HCT116 (cell line): ENCODE measurements around the gene SERINC4. TPM values are rescaled to one million over a fixed set of nuclear protein-coding genes. Genes with fewer than 3 reads are reported as not detected.
"Not testable (repeated sequence)": the region's sequence is repeated elsewhere in the genome, so short reads cannot be mapped to it uniquely, and the experiment has no call there.

Experiments
- ATAC-seq: fragments of 200-7000 bp; cut with Tn5 transposase; 2 replicates; pipeline ENCODE4 v1.9.1; 2020; ENCODE audit warnings: mild to moderate bottlenecking, moderate library complexity
- Bru-seq: library from RNA; stranded (reverse); fragments of 400-500 nt; gene quantifications from one replicate; lab custom pipeline; 2021; lab: Mats Ljungman, UMichigan
- BruChase-seq, 2 experiments: library from RNA; stranded (reverse); fragments of 400-500 nt; gene quantifications; one replicate each; lab custom pipeline; 2021; lab: Mats Ljungman, UMichigan
- BruUV-seq: library from RNA; stranded (reverse); fragments of 400-500 nt; replicated peaks from 2 replicates; lab custom pipeline; 2021; lab: Mats Ljungman, UMichigan
- CTCF ChIA-PET: fragments of 300-600 bp; sonication (Branson Sonifier 250); formaldehyde crosslinking; loops from one replicate; lab custom pipeline; 2021; ENCODE audit warnings: antibody characterized with exemption; lab: Charles Lee
- POLR2A ChIA-PET: fragments of 300-600, 350-600 bp; sonication (Branson Sonifier 250); formaldehyde crosslinking; loops from one replicate; lab custom pipeline; 2021; ENCODE audit warnings: antibody characterized with exemption; lab: Charles Lee
- RAD21 ChIA-PET, 2 experiments: fragments of 300-600 bp; sonication (Branson Sonifier 250); formaldehyde crosslinking; loops; one replicate each; lab custom pipeline; 2023; ENCODE audit warnings: low total read pairs in 2 of 2; ENCODE audit not compliant: uncharacterized antibody in 2 of 2, unreplicated experiment in 2 of 2, low non-redundant PET in 1 of 2; lab: Charles Lee
- DNase-seq: peaks from one replicate; pipeline ENCODE4 v3.0.0-alpha.2; 2010; ENCODE audit warnings: low read depth, low spot score
- H2AFZ ChIP-seq: fragments of 200-600 bp; shearing (Covaris generic), sonication (generic); 2 replicates; pipeline ENCODE4 v1.6.1; 2017; ENCODE audit warnings: low read depth, mixed run types, mixed read lengths, antibody characterized with exemption, low read length; ENCODE audit not compliant: poor library complexity, severe bottlenecking
- H3K27ac ChIP-seq: 2 replicates; pipeline ENCODE4 v1.5.1; 2012; ENCODE audit warnings: low read depth, low read length
- H3K27me3 ChIP-seq: fragments of 200-600 bp; sonication (generic); 2 replicates; pipeline ENCODE4 v1.6.1; 2016; ENCODE audit warnings: mixed run types, low read length, mixed read lengths; ENCODE audit not compliant: insufficient read depth
- H3K36me3 ChIP-seq, 2 experiments: fragments of 200-500 bp in 1 of 2; fragments of 200-600 bp in 1 of 2; sonication (Bioruptor generic) in 1 of 2; sonication (generic) in 1 of 2; 2 replicates each; pipeline versions ENCODE4 v1.5.1 to v1.6.1; 2014 to 2016; ENCODE audit warnings: low read length in 2 of 2, inconsistent platforms in 1 of 2, mixed read lengths in 1 of 2, mixed run types in 1 of 2; ENCODE audit not compliant: insufficient read depth in 2 of 2, control insufficient read depth in 1 of 2
- H3K4me1 ChIP-seq, 2 experiments: fragments of 200-600 bp in 1 of 2; sonication (generic) in 1 of 2; 2 replicates each; pipeline versions ENCODE4 v1.5.1 to v1.6.1; 2012 to 2017; ENCODE audit warnings: low read length in 2 of 2, inconsistent platforms in 1 of 2, mild to moderate bottlenecking in 1 of 2, mixed read lengths in 1 of 2, mixed run types in 1 of 2, moderate library complexity in 1 of 2; ENCODE audit not compliant: insufficient read depth in 2 of 2, control insufficient read depth in 1 of 2
- H3K4me2 ChIP-seq: fragments of 200-600 bp; sonication (generic); 2 replicates; pipeline ENCODE4 v1.6.1; 2017; ENCODE audit warnings: mixed run types, low read length, mixed read lengths
- H3K4me3 ChIP-seq, 2 experiments: fragments of 200-600 bp in 1 of 2; sonication (generic) in 1 of 2; replicated peaks in 1 of 2; 2 replicates each; pipeline ENCODE4 v1.5.1; 2011 to 2016; ENCODE audit warnings: low read length in 2 of 2, control low read depth in 1 of 2, low read depth in 1 of 2, mild to moderate bottlenecking in 1 of 2, mixed read lengths in 1 of 2, mixed run types in 1 of 2
- H3K79me2 ChIP-seq: fragments of 200-600 bp; sonication (generic); 2 replicates; pipeline ENCODE4 v1.6.1; 2017; ENCODE audit warnings: mild to moderate bottlenecking, mixed run types, low read length, moderate library complexity, mixed read lengths; ENCODE audit not compliant: insufficient read depth
- H3K9ac ChIP-seq: fragments of 200-600 bp; sonication (generic); 2 replicates; pipeline ENCODE4 v1.6.1; 2016; ENCODE audit warnings: low read length, mixed read lengths
- H3K9me2 ChIP-seq: fragments of 200-600 bp; sonication (generic), shearing (Covaris generic); 2 replicates; pipeline ENCODE4 v1.6.1; 2017; ENCODE audit warnings: mixed run types, mild to moderate bottlenecking, moderate library complexity; ENCODE audit not compliant: insufficient read depth
- H3K9me3 ChIP-seq, 2 experiments: fragments of 200-500 bp in 1 of 2; fragments of 200-600 bp in 1 of 2; sonication (Bioruptor generic) in 1 of 2; sonication (generic) in 1 of 2; 2 replicates each; pipeline ENCODE4 v1.6.1; 2014 to 2017; ENCODE audit warnings: low read length in 2 of 2, mixed read lengths in 2 of 2, inconsistent platforms in 1 of 2, low read depth in 1 of 2, mild to moderate bottlenecking in 1 of 2, mixed run types in 1 of 2, moderate library complexity in 1 of 2; ENCODE audit not compliant: control insufficient read depth in 1 of 2, insufficient read depth in 1 of 2
- H4K20me1 ChIP-seq: fragments of 200-600 bp; sonication (generic), shearing (Covaris generic); 2 replicates; pipeline ENCODE4 v1.6.1; 2017; ENCODE audit warnings: mixed run types, mild to moderate bottlenecking, moderate library complexity; ENCODE audit not compliant: insufficient read depth
- CBX3 ChIP-seq: IDR thresholded peaks from 2 replicates; pipeline ENCODE4 v1.6.1; 2012; ENCODE audit warnings: low read depth
- CEBPB ChIP-seq: IDR thresholded peaks from 2 replicates; pipeline ENCODE4 v1.6.1; 2012; ENCODE audit warnings: low read depth
- EGR1 ChIP-seq: IDR thresholded peaks from 2 replicates; pipeline ENCODE4 v1.6.1; 2012; ENCODE audit warnings: low read depth
- FOSL1 ChIP-seq: IDR thresholded peaks from 2 replicates; pipeline ENCODE4 v1.6.1; 2012; ENCODE audit warnings: low read depth
- JUND ChIP-seq: IDR thresholded peaks from 2 replicates; pipeline ENCODE4 v1.6.1; 2012
- POLR2AphosphoS5 ChIP-seq: IDR thresholded peaks from 2 replicates; pipeline ENCODE4 v1.6.1; 2011; ENCODE audit warnings: mild to moderate bottlenecking, low read depth, low read length, moderate library complexity
- SIN3A ChIP-seq: IDR thresholded peaks from 2 replicates; pipeline ENCODE4 v1.6.1; 2012; ENCODE audit warnings: low read depth
- TCF7L2 ChIP-seq: IDR thresholded peaks from 2 replicates; pipeline ENCODE4 v1.7.0; 2011; ENCODE audit warnings: borderline replicate concordance, inconsistent platforms; ENCODE audit not compliant: insufficient read depth, insufficient read length; ENCODE audit errors: extremely low read depth
- YY1 ChIP-seq: IDR thresholded peaks from 2 replicates; pipeline ENCODE4 v1.6.1; 2011; ENCODE audit warnings: low read length, low read depth, moderate library complexity, mild to moderate bottlenecking; ENCODE audit not compliant: insufficient replicate concordance; ENCODE audit errors: extremely low read depth
- intact Hi-C: fragments of 100-400 bp; cut with micrococcal nuclease; formaldehyde crosslinking; loops from 2 replicates; pipeline ENCODE4 v1.10.0; 2022
- long read RNA-seq: library from polyadenylated mRNA; unstranded; transcript quantifications from one replicate; pipeline ENCODE4 v2.0.0, GENCODE V29; 2021; ENCODE audit not compliant: unreplicated experiment
- polyA plus RNA-seq: library from polyadenylated mRNA; unstranded; fragments of >200 nt; gene quantifications from 2 replicates; pipeline ENCODE4 v1.2.1, GENCODE V29; 2012; ENCODE audit warnings: missing spikeins
- total RNA-seq: library from RNA; stranded (reverse); gene quantifications from one replicate; pipeline ENCODE4 v1.2.1, GENCODE V29; 2021; ENCODE audit not compliant: unreplicated experiment
- TF ChIP-seq, protein P1 (sequence below): IDR thresholded peaks from 2 replicates; pipeline ENCODE4 v1.6.1; 2012

SERINC4 gene
- total RNA-seq: 0.12 TPM
- 0.10 TPM in 1 of 2 replicates, not detected in the other for polyA plus RNA-seq
- percentile 20 among the genes with signal in this experiment for Bru-seq, nascent RNA
- percentile 23 among the genes with signal in this experiment for BruChase-seq, experiment 1, labeled RNA remaining after a 6-hour chase
- BruChase-seq, experiment 2, labeled RNA remaining after a 2-hour chase: percentile 21 among the genes with signal in this experiment
- long read RNA-seq: 0 reads

DNA sequence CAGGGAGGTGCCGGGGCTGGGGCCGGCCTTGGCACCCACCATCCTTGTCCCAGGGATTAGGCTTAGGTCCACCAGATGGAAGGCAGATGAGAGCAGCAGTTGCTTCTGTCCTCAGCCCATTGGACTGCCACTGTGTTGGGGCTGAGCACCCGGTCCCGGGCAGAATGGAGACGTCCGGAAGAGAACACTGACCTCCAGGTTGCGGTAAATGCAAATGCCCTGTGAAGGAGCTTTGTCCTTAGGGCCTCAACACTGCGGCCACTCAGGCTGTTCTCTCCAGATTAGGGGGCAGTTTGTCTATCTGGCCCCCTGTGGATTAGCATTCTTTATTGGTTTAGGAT lies at the start of gene SERINC4:
SERINC4 (minus strand) TSS at position 276 of the 341 bp plus-strand sequence; CDS start at position 42, 234 bp downstream.
- ChIA-PET RAD21 (no interaction called here), CTCF (interaction anchor here (1.6 kb wide), 1 partner anchor 23 kb away, joined by 6 read pairs; the partner anchor contains the start of gene ELL3), POLR2A (interaction anchor here (0.9 to 1.6 kb wide), 2 partner anchors 23 to 24 kb away, joined by 4 to 7 read pairs; partner anchors contain the start of genes ELL3 and MFAP1)
- no peaks in the 10 kb centered on the region for H3K9me3 ChIP-seq
- H3K27me3 ChIP-seq: no peaks in the 10 kb centered on the region
- H3K9me2 ChIP-seq: no peaks in the 10 kb centered on the region
- no peak within 1 kb of the TSS for H2AFZ ChIP-seq
- peaks cover 27% of the 10 kb centered on the region for H3K79me2 ChIP-seq
- DNase-seq (no peak), ATAC-seq (peak; percentile 8)
- intact Hi-C loops: no loop called here
- TF ChIP-seq CBX3 (no peak), POLR2AphosphoS5 (no peak), SIN3A (no peak), EGR1 (no peak), YY1 (no peak), FOSL1 (no peak)
- H3K4me1 ChIP-seq: peaks cover 6 to 23% of the 10 kb centered on the region in 2 experiments; a peak in 3 of 4 replicates
- peak within 1 kb of the TSS; percentile 92 to 99 for H3K4me3 ChIP-seq
- peak within 1 kb of the TSS; percentile 82 for H3K9ac ChIP-seq
- peak within 1 kb of the TSS; percentile 90 for H3K4me2 ChIP-seq
- no TSS peak for BruUV-seq
- H3K36me3 ChIP-seq: peaks cover 31 to 36% of the 10 kb centered on the region in 2 experiments
- no peaks in the 10 kb centered on the region for H4K20me1 ChIP-seq
- peak within 1 kb of the TSS; percentile 76 for H3K27ac ChIP-seq

DNA sequence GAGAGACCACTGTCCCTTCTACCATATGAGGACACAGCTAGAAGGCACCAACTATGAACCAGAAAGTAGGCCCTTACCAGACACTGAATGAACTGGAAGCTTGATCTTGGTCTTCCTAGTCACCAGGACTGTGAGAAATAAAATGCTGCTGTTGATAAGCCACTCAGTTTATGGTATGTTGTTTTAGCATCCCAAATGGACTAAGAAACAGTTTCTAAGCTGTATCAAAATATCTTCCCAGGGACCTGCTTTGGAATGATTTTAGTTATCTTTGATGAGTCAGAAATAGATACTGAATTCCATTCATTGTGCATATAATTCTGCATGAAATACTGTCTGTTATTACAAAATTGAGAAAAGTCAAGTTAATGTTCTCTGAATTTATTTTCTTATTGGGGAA lies 45.4 kb upstream of the SERINC4 start:
- Histone ChIP-seq H3K27me3 (no peaks in the 10 kb centered on the region), H3K79me2 (peaks cover 8% of the 10 kb centered on the region; the same call in 1 of the 2 replicates), H3K36me3 (peaks cover 14 to 29% of the 10 kb centered on the region in 2 experiments), H3K27ac (no peak overlapping the region), H3K4me1 (no peaks in the 10 kb centered on the region), H3K9ac (no peak overlapping the region), H3K9me3 (no peaks in the 10 kb centered on the region), H3K9me2 (no peaks in the 10 kb centered on the region), H2AFZ (no peak overlapping the region), H3K4me2 (no peak overlapping the region), H3K4me3 (no peak overlapping the region), H4K20me1 (no peaks in the 10 kb centered on the region)
- ATAC-seq: no peak
- intact Hi-C loops: no loop called here
- CTCF ChIA-PET: no interaction called here
- RAD21 ChIA-PET: no interaction called here
- POLR2A ChIA-PET: interaction anchor here (0.6 kb wide), 1 partner anchor 8 kb away, joined by 3 read pairs; no protein-coding TSS in a partner anchor
- no peak for TF ChIP-seq SIN3A
- no peak for TF ChIP-seq JUND
- TF ChIP-seq TCF7L2: no peak
- no peak for TF ChIP-seq CEBPB
- no peak for TF ChIP-seq POLR2AphosphoS5
- TF ChIP-seq, protein P1, sequence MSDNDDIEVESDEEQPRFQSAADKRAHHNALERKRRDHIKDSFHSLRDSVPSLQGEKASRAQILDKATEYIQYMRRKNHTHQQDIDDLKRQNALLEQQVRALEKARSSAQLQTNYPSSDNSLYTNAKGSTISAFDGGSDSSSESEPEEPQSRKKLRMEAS: no peak
- TF ChIP-seq EGR1: no peak
- no peak for TF ChIP-seq CBX3
- no peak for DNase-seq
- BruUV-seq: no TSS peak

DNA sequence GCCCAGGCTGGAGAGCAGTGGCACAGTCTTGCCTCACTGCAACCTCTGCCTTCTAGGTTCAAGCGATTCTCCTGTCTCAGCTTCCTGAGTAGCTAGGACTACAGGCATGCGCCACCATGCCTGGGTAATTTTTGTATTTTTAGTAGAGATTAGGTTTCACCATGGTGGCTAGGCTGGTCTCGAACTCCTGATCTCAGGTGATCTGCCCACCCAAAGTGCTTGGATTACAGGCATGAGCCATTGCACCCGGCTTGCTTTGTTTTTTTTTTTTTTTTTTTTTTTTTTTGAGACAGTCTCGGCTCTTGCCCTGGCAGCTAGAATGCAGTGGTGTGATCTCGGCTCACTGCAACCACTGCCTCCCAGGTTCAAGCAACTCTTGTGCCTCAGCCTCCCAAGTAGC lies 32.5 kb upstream of the SERINC4 start:
- DNase-seq, BruUV-seq, H3K4me3 ChIP-seq, H3K9me2 ChIP-seq, H3K27me3 ChIP-seq, intact Hi-C loops, H3K27ac ChIP-seq, H3K9me3 ChIP-seq, POLR2A ChIA-PET, ATAC-seq, H3K4me1 ChIP-seq, H3K4me2 ChIP-seq, H2AFZ ChIP-seq, RAD21 ChIA-PET, H3K9ac ChIP-seq, CTCF ChIA-PET, H4K20me1 ChIP-seq: not testable (repeated sequence)
- Histone ChIP-seq H3K36me3 (peaks cover 17 to 43% of the 10 kb centered on the region in 2 experiments), H3K79me2 (peaks cover 79% of the 10 kb centered on the region)
